ENCODE data around the gene TMEM131L.
A peak's percentile ranks its signal among the peaks of the same experiment; 100 is the strongest.
"Not testable (repeated sequence)": the region's sequence is repeated elsewhere in the genome, so short reads cannot be mapped to it uniquely, and the experiment has no call there.

Gene TMEM131L

GRCh38 chr4:153449338-153449737 lies 16.8 kb upstream of the TMEM131L start:
- DNase-seq (ENCODE audit: low read depth): no peak
- H3K4me3 ChIP-seq (ENCODE audit: low read depth, low read length): no peak overlapping the region
- TF ChIP-seq, protein P1, sequence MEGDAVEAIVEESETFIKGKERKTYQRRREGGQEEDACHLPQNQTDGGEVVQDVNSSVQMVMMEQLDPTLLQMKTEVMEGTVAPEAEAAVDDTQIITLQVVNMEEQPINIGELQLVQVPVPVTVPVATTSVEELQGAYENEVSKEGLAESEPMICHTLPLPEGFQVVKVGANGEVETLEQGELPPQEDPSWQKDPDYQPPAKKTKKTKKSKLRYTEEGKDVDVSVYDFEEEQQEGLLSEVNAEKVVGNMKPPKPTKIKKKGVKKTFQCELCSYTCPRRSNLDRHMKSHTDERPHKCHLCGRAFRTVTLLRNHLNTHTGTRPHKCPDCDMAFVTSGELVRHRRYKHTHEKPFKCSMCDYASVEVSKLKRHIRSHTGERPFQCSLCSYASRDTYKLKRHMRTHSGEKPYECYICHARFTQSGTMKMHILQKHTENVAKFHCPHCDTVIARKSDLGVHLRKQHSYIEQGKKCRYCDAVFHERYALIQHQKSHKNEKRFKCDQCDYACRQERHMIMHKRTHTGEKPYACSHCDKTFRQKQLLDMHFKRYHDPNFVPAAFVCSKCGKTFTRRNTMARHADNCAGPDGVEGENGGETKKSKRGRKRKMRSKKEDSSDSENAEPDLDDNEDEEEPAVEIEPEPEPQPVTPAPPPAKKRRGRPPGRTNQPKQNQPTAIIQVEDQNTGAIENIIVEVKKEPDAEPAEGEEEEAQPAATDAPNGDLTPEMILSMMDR (conservative IDR thresholded peaks at IDR 0.05; ENCODE audit: low read depth, low read length): no peak

- TF ChIP-seq, protein P1 (conservative IDR thresholded peaks at IDR 0.05; ENCODE audit: low read depth, low read length): no peak
- no peak overlapping the region for H3K4me3 ChIP-seq (ENCODE audit: low read depth, low read length)
- DNase-seq (ENCODE audit: low read depth): no peak
Measured at GRCh38 chr4:153450544-153450917, 15.6 kb upstream of the TMEM131L start.

DNA sequence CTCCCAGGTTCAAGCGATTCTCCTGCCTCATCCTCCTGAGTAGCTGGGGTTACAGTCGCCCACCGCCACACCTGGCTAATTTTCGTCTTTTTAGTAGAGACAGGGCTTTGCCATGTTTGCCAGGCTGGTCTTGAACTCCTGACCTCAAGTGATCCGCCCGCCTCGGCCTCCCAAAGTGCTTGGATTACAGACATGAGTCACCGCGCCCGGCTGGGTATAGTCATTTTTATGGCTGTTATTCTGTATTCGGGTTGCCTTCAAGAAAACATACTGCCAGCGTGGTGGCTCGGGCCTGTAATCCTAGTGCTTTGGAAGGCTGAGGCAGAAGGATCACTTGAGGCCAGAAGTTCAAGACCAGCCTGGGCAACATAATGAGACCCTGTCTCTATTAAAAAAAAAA lies 15.0 kb upstream of the TMEM131L start:
- not testable (repeated sequence) for DNase-seq (ENCODE audit: low read depth); H3K4me3 ChIP-seq (ENCODE audit: low read depth, low read length)

DNA sequence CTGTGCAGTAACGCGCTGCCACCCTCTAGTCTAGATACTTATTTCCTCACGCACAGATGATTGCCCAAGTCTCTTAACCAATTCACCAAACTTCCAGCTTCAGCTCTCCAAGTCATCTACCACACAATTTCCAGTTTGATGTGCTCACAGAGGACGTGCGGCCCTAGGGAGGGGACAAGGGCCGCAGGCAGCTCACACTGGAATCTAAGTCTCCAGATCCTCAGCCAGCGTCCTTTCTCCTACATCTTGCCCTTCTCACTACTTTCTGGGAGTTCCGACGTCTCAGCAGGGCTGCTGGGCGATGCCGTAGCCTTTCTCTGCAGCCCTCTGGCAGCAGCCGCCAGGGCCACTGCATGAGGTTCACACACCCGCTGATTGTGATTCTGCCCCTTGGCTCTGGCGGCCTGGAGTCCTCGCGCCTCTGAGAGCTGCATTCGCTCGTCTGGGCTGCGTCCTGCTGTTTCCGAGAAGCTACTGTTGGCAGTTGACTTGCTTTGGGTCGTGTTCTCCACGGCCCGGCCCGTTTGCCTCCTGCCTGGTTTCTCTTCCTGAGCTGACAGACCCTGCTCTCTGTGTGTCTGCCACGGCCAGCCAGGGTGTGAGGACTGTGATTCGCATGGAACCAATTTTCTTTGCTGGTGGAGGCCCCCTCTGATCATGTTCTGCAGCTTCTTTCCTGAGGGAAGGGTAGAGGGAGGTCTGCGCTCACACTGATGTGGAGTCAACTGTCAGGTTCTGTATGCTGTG lies 14.1 kb upstream of the TMEM131L start:
- no peak overlapping the region for H3K4me3 ChIP-seq (ENCODE audit: low read depth, low read length)
- TF ChIP-seq, protein P1 (conservative IDR thresholded peaks at IDR 0.05; ENCODE audit: low read depth, low read length): no peak
- peak; percentile 79 for DNase-seq (ENCODE audit: low read depth)

DNA sequence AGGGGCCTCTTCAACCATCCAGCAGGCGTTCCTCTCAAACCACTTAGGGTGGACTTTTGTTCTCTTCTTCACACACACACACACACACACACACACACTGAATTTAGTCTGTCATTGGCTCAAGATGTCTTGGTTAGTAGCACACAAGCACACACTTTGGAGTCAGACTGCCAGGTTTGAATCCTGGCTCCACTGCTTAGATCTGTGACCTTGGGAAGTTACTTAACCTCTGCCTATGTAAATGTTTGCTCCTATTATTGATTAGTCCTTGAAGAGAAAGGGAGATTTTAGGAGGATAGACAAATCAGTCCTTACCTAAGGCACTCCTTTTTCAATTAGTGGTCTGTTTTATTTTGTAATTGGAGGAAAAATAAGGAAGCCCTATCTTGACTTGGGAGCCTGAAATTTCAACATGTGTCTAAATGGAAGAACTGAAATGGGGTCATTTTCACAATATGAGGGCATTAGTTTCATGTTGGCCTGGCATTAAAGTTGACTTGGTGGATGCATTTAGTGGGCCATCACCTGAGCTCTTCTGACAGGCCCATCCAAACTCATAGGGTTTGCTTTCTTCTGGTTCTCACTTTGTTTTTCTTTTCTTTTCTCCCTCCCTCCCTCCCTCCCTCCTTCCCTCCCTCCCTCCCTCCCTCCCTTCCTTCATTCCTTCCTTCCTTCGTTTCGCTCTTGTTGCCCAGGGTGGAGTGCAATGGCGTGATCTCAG lies 13.3 kb upstream of the TMEM131L start:
- H3K4me3 ChIP-seq (ENCODE audit: low read depth, low read length): no peak overlapping the region
- DNase-seq (ENCODE audit: low read depth): no peak
- TF ChIP-seq, protein P1 (conservative IDR thresholded peaks at IDR 0.05; ENCODE audit: low read depth, low read length): no peak

GRCh38 chr4:153453402-153453801 lies 12.8 kb upstream of the TMEM131L start:
- DNase-seq (ENCODE audit: low read depth): no peak
- TF ChIP-seq, protein P1 (conservative IDR thresholded peaks at IDR 0.05; ENCODE audit: low read depth, low read length): no peak
- H3K4me3 ChIP-seq (ENCODE audit: low read depth, low read length): no peak overlapping the region

- TF ChIP-seq, protein P1 (conservative IDR thresholded peaks at IDR 0.05; ENCODE audit: low read depth, low read length): no peak
- DNase-seq (ENCODE audit: low read depth): no peak
- H3K4me3 ChIP-seq (ENCODE audit: low read depth, low read length): no peak overlapping the region
Measured at GRCh38 chr4:153458969-153459368, 7.2 kb upstream of the TMEM131L start.

DNA sequence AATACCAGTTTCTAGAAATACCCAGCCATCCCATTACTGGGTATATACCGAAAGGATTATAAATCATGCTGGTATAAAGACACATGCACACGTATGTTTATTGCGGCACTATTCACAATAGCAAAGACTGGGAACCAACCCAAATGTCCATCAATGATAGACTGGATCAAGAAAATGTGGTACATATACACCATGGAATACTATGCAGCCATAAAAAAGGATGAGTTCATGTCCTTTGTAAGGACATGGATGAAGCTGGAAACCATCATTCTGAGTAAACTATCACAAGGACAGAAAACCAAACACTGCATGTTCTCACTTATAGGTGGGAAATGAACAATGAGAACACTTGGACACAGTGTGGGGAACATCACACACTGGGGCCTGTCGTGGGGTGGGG lies 4.6 kb upstream of the TMEM131L start:
- H3K4me3 ChIP-seq (ENCODE audit: low read depth, low read length); DNase-seq (ENCODE audit: low read depth): not testable (repeated sequence)

Measured in choroid plexus epithelial cell (primary cell).